Renal cortex interstitium (tissue), 11 donors: ENCODE measurements around the gene WDR4. TPM values are rescaled to one million over a fixed set of nuclear protein-coding genes. Genes with fewer than 3 reads are reported as not detected.
"Not testable (repeated sequence)": the region's sequence is repeated elsewhere in the genome, so short reads cannot be mapped to it uniquely, and the experiment has no call there.

Experiments
- DNase-seq, 11 donors: peaks; one replicate each; pipeline ENCODE4 v3.0.0-alpha.2; 2013; ENCODE audit warnings: low read depth in 9 of 11, low spot score in 4 of 11; ENCODE audit errors: extremely low read depth in 1 of 11
- polyA plus RNA-seq, 3 donors: library from polyadenylated mRNA; unstranded; fragments of 120-200 nt; gene quantifications; one replicate each; pipeline ENCODE4 v1.2.1, GENCODE V29; 2013; ENCODE audit not compliant: insufficient read length in 3 of 3

The WDR4 gene
- polyA plus RNA-seq, 3 donors = 7.4 to 12.6 (median 12.4) TPM

- no peak for DNase-seq
These were observed 45.2 kb downstream of the WDR4 start for GRCh38 chr21:42833859-42834725.

GRCh38 chr21:42833439-42833815, 45.9 kb downstream of the WDR4 start:
- DNase-seq = no peak

- DNase-seq = not testable (repeated sequence)
These were observed 47.1 kb downstream of the WDR4 start for GRCh38 chr21:42832321-42832630.

GRCh38 chr21:42830456-42831455, 48.6 kb downstream of the WDR4 start:
- peak in 2 of 11 donors; percentile 7 to 16 for DNase-seq

- no peak for DNase-seq
These were observed 49.4 kb downstream of the WDR4 start for GRCh38 chr21:42829954-42830353.

- DNase-seq = no peak
These were observed 49.9 kb downstream of the WDR4 start for GRCh38 chr21:42829417-42829816.

- DNase-seq = no peak
These were observed 51.8 kb downstream of the WDR4 start for GRCh38 chr21:42827588-42827987.

GRCh38 chr21:42820616-42821465, 58.5 kb downstream of the WDR4 start:
- DNase-seq = no peak

GRCh38 chr21:42819861-42820615, 59.3 kb downstream of the WDR4 start:
- no peak for DNase-seq

- DNase-seq = peak in 7 of 11 donors; percentile 16 to 40 (median 20)
These were observed 61.0 kb downstream of the WDR4 start for GRCh38 chr21:42818328-42818749.

GRCh38 chr21:42815217-42815616, 64.1 kb downstream of the WDR4 start:
- DNase-seq = no peak

GRCh38 chr21:42812528-42813241, 66.7 kb downstream of the WDR4 start:
- not testable (repeated sequence) for DNase-seq

GRCh38 chr21:42811960-42812359, 67.4 kb downstream of the WDR4 start:
- DNase-seq = no peak

- DNase-seq = no peak
These were observed 69.5 kb downstream of the WDR4 start for GRCh38 chr21:42809577-42810475.

GRCh38 chr21:42809171-42809570, 70.2 kb downstream of the WDR4 start:
- DNase-seq = no peak

GRCh38 chr21:42807938-42808613, 71.3 kb downstream of the WDR4 start:
- DNase-seq = no peak
